Activated CD8-positive, alpha-beta memory T cell treated with anti-CD3 and anti-CD28 coated beads, Interleukin-2, amount 50 U/mL, for 1 hour (primary cell): Measurements from ENCODE around the gene TRMT1.

Source experiments
- DNase-seq: peaks from one replicate; pipeline ENCODE4 v3.0.0-alpha.2; 2020; ENCODE audit errors: extremely low read depth

Gene TRMT1

GRCh38 chr19:13071444-13072187 lies 44.9 kb downstream of the TRMT1 start:
- no peak for DNase-seq

GRCh38 chr19:13070425-13071140 lies 46.0 kb downstream of the TRMT1 start:
- no peak for DNase-seq

GRCh38 chr19:13069415-13070359 lies 46.9 kb downstream of the TRMT1 start:
- no peak for DNase-seq

GRCh38 chr19:13068085-13068846 lies 48.3 kb downstream of the TRMT1 start:
- no peak for DNase-seq

- DNase-seq, result no peak
Observed at GRCh38 chr19:13066933-13067807, 49.4 kb downstream of the TRMT1 start.

GRCh38 chr19:13066226-13066625 lies 50.3 kb downstream of the TRMT1 start:
- no peak for DNase-seq

- DNase-seq, result no peak
Observed at GRCh38 chr19:13064092-13064489, 52.4 kb downstream of the TRMT1 start.

- no peak for DNase-seq
Observed at GRCh38 chr19:13063461-13064091, 53.0 kb downstream of the TRMT1 start.

- no peak for DNase-seq
Observed at GRCh38 chr19:13062317-13062716, 54.2 kb downstream of the TRMT1 start.

GRCh38 chr19:13060964-13061927 lies 55.3 kb downstream of the TRMT1 start:
- DNase-seq, result no peak

- DNase-seq, result no peak
Observed at GRCh38 chr19:13060233-13060963, 56.1 kb downstream of the TRMT1 start.

GRCh38 chr19:13058951-13059660 lies 57.4 kb downstream of the TRMT1 start:
- DNase-seq, result no peak

- DNase-seq, result no peak
Observed at GRCh38 chr19:13057744-13058143, 58.8 kb downstream of the TRMT1 start.

GRCh38 chr19:13057147-13057572 lies 59.4 kb downstream of the TRMT1 start:
- DNase-seq, result no peak

GRCh38 chr19:13056052-13056660 lies 60.4 kb downstream of the TRMT1 start:
- DNase-seq, result no peak

- no peak for DNase-seq
Observed at GRCh38 chr19:13055213-13056051, 61.1 kb downstream of the TRMT1 start.
